Neutrophil (primary cell): ENCODE results near the gene DOCK11.

ENCODE experiments used
- H3K27ac ChIP-seq: fragments of 200-600 bp; sonication (generic); 2 replicates; pipeline ENCODE4 v1.5.1; 2016; ENCODE audit warnings: mild to moderate bottlenecking, moderate library complexity
- H3K27me3 ChIP-seq: fragments of 200-600 bp; sonication (generic); 2 replicates; pipeline ENCODE4 v1.6.0; 2016; ENCODE audit warnings: mild to moderate bottlenecking
- H3K36me3 ChIP-seq: fragments of 200-600 bp; sonication (generic); 2 replicates; pipeline ENCODE4 v1.5.1; 2017
- H3K4me1 ChIP-seq, 2 experiments: fragments of 200-600 bp in 1 of 2; sonication (generic) in 1 of 2; 1 replicate in 1 of 2; 2 replicates in 1 of 2; pipeline versions ENCODE4 v1.5.1 to v1.6.1; 2013 to 2016; ENCODE audit warnings: low read depth in 1 of 2, low read length in 1 of 2, mild to moderate bottlenecking in 1 of 2, moderate library complexity in 1 of 2; ENCODE audit not compliant: control insufficient read depth in 1 of 2, insufficient read depth in 1 of 2
- H3K4me3 ChIP-seq, 2 experiments: fragments of 200-600 bp in 1 of 2; sonication (generic) in 1 of 2; 1 replicate in 1 of 2; 2 replicates in 1 of 2; pipeline ENCODE4 v1.5.1; 2013 to 2016; ENCODE audit warnings: low read depth in 1 of 2, low read length in 1 of 2, mild to moderate bottlenecking in 1 of 2, moderate library complexity in 1 of 2
- H3K9me3 ChIP-seq: fragments of 200-600 bp; sonication (generic); 2 replicates; pipeline ENCODE4 v1.5.1; 2016
- CTCF ChIP-seq: fragments of 200-600 bp; sonication (generic); IDR thresholded peaks from 2 replicates; pipeline ENCODE4 v1.5.1; 2016; ENCODE audit warnings: antibody characterized with exemption

The DOCK11 gene

GRCh38 chrX:118495061-118495921, at the start of gene DOCK11:
Gene DOCK11, plus strand, starts transcription at chrX:118495815. Its CDS starts 157 bp downstream, at chrX:118495972.
- Histone ChIP-seq H3K27me3 (no peaks in the 10 kb centered on the region), H3K9me3 (no peaks in the 10 kb centered on the region), H3K27ac (peak within 1 kb of the TSS; percentile 97), H3K36me3 (no peaks in the 10 kb centered on the region), H3K4me1 (peaks cover 25 to 34% of the 10 kb centered on the region in 2 experiments), H3K4me3 (peak within 1 kb of the TSS; percentile 74 to 81)
- peak; percentile 44 for TF ChIP-seq CTCF

GRCh38 chrX:118448273-118448783, 47.3 kb upstream of the DOCK11 start:
- Histone ChIP-seq H3K4me3 (no peak overlapping the region), H3K27ac (no peak overlapping the region), H3K27me3 (no peaks in the 10 kb centered on the region), H3K36me3 (peaks cover 22% of the 10 kb centered on the region), H3K9me3 (no peaks in the 10 kb centered on the region), H3K4me1 (no peaks in the 10 kb centered on the region)
- TF ChIP-seq CTCF, result no peak

GRCh38 chrX:118455013-118455412, 40.6 kb upstream of the DOCK11 start:
- H3K4me3 ChIP-seq, result no peak overlapping the region
- H3K27ac ChIP-seq, result no peak overlapping the region
- no peaks in the 10 kb centered on the region for H3K4me1 ChIP-seq
- TF ChIP-seq CTCF, result no peak
- H3K27me3 ChIP-seq, result no peaks in the 10 kb centered on the region
- H3K9me3 ChIP-seq, result no peaks in the 10 kb centered on the region
- H3K36me3 ChIP-seq, result no peaks in the 10 kb centered on the region

- Histone ChIP-seq H3K27me3 (no peaks in the 10 kb centered on the region), H3K4me3 (no peak overlapping the region), H3K9me3 (no peaks in the 10 kb centered on the region), H3K27ac (no peak overlapping the region), H3K36me3 (no peaks in the 10 kb centered on the region), H3K4me1 (no peaks in the 10 kb centered on the region)
- no peak for TF ChIP-seq CTCF
Measured at GRCh38 chrX:118459494-118459893, 36.1 kb upstream of the DOCK11 start.

- H3K9me3 ChIP-seq, result no peaks in the 10 kb centered on the region
- H3K4me1 ChIP-seq, result no peaks in the 10 kb centered on the region
- H3K27ac ChIP-seq, result no peak overlapping the region
- H3K4me3 ChIP-seq, result no peak overlapping the region
- H3K27me3 ChIP-seq, result no peaks in the 10 kb centered on the region
- H3K36me3 ChIP-seq, result no peaks in the 10 kb centered on the region
- no peak for TF ChIP-seq CTCF
Measured at GRCh38 chrX:118464501-118464900, 31.1 kb upstream of the DOCK11 start.
